HEK293T (cell line): ENCODE data around the gene MDK.

Experiments used
- ARNT ChIP-seq: fragments of 450-650 bp; IDR thresholded peaks from 2 replicates; pipeline ENCODE4 v1.6.1; 2017; ENCODE audit warnings: mild to moderate bottlenecking
- BHLHE40 ChIP-seq: fragments of 450-650 bp; IDR thresholded peaks from 2 replicates; pipeline ENCODE4 v1.6.1; 2016; ENCODE audit warnings: mild to moderate bottlenecking, moderate library complexity, borderline replicate concordance
- ELF4 ChIP-seq: fragments of 450-650 bp; IDR thresholded peaks from 2 replicates; pipeline ENCODE4 v1.6.1; 2017; ENCODE audit warnings: antibody characterized with exemption
- FOXK2 ChIP-seq: fragments of 450-650 bp; IDR thresholded peaks from 2 replicates; pipeline ENCODE4 v1.6.1; 2016; ENCODE audit warnings: mild to moderate bottlenecking
- HDGF ChIP-seq: fragments of 450-650 bp; IDR thresholded peaks from 2 replicates; pipeline ENCODE4 v1.6.1; 2017; ENCODE audit warnings: antibody characterized with exemption, borderline replicate concordance
- LEF1 ChIP-seq: fragments of 450-650 bp; IDR thresholded peaks from 2 replicates; pipeline ENCODE4 v1.6.1; 2017; ENCODE audit warnings: mild to moderate bottlenecking, borderline replicate concordance
- SP1 ChIP-seq: fragments of 450-650 bp; IDR thresholded peaks from 2 replicates; pipeline ENCODE4 v1.6.1; 2017
- SUZ12 ChIP-seq: fragments of 450-650 bp; IDR thresholded peaks from 2 replicates; pipeline ENCODE4 v1.6.1; 2016; ENCODE audit warnings: mild to moderate bottlenecking
- ZNF384 ChIP-seq: fragments of 450-650 bp; IDR thresholded peaks from 2 replicates; pipeline ENCODE4 v1.6.1; 2016

DNA sequence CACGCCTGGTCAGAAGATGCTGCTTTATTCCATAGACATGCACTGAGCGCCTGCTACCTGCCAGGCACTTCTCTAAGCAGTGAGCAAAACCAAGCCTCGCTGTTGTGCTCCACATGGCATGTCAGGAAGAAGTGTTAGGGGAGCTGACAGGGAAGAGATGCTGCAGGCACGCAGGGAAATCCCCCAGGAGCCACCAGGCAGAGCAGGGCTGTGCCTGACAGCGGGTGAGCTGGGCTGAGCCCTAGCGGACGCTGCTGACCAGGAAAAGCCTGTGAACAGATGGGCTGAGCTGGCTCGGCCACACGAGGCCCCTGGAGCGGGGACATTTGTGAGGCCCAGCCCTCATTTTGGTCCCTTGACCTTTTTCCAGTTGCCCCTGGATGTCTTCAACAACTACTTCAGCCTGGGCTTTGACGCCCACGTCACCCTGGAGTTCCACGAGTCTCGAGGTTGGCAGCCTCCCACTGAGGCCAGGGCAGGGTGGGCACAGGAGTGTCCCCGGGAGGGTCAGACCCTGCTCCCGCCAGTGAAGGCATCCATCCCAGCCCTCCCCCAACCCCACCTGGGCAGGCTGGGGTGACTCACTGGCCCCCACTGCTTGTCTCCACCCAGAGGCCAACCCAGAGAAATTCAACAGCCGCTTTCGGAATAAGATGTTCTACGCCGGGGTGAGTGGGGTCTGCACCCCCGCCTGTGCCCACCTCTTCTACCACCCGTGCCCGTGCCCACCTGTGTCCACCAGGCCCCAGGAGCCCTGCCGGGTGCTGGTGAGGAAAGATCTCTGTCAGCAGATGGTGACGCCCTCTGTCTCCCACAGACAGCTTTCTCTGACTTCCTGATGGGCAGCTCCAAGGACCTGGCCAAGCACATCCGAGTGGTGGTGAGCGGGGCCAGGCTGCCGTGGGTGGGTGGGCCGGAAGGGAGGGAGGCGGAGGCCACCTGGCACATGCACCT, 7.4 kb upstream of the MDK start:
- no peak for TF ChIP-seq BHLHE40
- no peak for TF ChIP-seq SUZ12
- no peak for TF ChIP-seq FOXK2
- no peak for TF ChIP-seq ZNF384
- TF ChIP-seq HDGF = no peak
- no peak for TF ChIP-seq LEF1
- TF ChIP-seq ELF4 = no peak
- TF ChIP-seq ARNT = no peak
- no peak for TF ChIP-seq SP1
